GM12873 (cell line): Measurements from ENCODE around the gene BCL11A.
A peak's percentile ranks its signal among the peaks of the same experiment; 100 is the strongest.

Experiments used
- CTCF ChIP-seq: IDR thresholded peaks from 2 replicates; pipeline ENCODE4 v1.5.1; 2012; ENCODE audit warnings: low read depth, mild to moderate bottlenecking, moderate library complexity, low read length, control low read depth; ENCODE audit not compliant: insufficient read depth; ENCODE audit errors: missing control alignments

The BCL11A gene

DNA sequence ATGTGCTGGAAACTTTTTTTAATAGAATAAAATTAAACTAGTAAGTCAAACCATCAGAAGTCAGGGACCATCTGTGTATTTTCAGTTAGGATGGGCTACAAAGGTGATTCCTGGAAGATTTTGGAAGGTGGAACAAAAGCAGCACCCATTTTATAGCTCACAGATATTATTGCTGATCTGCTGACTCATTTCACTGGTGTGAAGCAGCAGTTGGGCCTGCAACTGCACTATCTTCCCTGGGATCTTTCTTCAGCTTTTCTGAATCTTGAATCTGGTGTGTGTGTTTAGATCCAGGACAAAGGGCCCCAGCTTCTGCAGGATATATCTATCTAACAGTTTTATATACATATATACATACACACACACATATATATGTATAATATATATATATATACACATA is 35.6 kb upstream of the BCL11A start:
- TF ChIP-seq CTCF = no peak

DNA sequence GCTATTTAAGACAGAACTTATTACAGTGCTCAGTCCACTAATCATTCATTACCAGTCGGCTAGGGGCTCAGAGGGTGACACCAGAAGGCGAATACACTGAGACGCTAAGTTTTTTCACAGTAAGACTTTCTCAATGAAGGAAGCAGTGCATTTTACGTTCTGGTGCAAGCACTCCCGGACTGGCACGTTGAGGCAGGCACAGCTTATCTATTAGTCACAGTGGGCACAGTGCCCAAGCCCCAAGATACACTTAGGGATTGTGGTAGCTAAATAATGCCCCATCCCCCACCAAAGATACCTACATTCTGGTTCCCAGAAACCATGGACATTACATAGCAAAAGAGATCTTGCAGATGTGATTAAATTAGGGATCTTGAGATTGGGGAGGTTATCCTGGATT is 32.6 kb upstream of the BCL11A start:
- TF ChIP-seq CTCF = no peak

- TF ChIP-seq CTCF = no peak
Measured at GRCh38 chr2:60585276-60585675, 31.8 kb upstream of the BCL11A start.

- no peak for TF ChIP-seq CTCF
Measured at GRCh38 chr2:60583604-60584003, 30.1 kb upstream of the BCL11A start.

DNA sequence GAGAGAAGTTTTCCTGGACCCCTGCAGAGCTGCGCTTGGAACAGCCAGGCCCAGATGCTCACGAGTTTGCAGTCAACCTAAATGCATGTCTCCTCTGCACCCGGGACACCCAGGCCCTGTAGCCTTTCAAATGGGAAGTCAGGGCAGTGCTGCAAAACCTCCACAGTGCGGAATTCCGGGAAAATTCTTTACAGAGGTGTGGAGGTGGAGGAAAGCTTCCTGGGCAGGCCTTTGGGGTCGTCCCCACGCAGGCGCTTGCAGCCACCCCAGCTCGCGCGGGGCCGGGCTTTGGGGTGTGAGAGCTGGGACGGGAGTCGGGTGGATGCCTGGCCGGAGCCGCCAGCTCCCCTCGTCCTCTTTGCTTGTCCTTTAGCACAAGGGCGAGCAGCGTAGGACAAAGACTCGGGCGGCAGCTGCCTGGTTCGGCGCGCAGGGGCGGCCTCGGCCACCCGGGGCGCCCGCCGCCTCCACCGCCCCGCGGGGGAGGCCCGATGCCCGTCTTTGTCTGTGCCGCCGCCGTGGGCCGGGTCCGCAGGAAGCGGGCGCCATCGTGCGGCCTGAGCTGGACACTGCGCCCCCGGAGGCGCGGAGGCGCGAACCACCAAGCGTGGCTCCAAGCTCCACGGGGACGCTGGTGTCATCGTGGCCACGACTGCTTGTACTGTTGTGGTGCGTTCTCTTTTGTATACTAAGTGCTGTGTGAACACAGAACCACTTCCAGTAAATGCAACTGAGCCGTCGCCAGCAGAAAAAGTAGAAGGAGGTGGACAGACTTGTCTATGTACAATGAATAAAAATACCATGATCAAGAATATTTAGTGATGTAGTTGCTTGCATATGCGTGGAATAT is 28.2 kb upstream of the BCL11A start:
- peak; percentile 97 for TF ChIP-seq CTCF

DNA sequence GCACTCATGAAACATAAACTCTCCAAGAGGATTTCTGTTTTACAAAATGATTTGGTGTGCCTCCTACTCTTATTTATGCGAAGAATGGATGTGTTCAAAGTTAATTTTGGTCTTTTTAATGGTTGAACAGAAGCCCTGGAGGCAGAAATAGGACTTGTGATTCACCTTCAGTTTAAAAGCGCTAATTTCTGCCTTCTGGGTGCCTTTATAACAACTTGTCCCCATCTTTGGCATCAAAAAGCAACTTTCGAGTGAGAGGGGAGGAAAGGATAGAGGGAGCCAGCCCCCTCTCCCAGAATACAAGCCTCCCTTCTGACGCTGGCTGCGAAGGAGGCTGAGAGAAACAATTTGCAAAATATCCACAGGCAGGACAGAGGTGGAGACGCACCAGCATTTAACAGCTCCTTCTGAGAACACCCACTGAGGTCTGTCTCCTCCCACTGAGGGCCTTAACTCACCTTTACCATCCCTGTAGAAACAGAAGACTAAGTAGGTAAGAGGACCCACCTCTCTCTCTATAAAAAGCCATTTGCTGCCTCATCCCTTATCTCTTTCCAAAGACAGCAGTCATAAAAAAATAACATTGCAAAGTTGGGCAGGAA is 24.3 kb upstream of the BCL11A start:
- no peak for TF ChIP-seq CTCF

DNA sequence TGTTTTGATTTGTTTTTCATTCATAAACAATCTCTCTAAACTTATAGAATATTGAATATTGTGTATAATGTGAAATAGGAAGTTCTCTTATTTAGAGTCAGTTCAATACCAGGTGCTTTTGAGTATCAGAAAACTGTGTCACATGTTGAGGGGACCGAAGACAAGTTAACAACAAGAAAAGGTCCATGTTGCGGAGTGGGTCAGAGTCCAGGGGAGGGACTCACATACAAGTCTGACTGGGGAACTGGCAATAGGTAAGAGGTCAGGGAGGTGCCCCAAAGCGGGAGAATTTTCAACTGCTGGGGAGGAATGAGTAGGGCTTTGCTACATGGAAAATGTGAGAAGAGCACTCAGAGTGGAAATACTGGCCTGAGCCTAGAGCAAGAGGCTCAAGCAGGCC is 19.8 kb upstream of the BCL11A start:
- TF ChIP-seq CTCF = no peak
